D721Med (cell line): ENCODE data around the gene UBR1.

Source experiments
- DNase-seq: peaks from one replicate; pipeline ENCODE4 v3.0.0; 2011; ENCODE audit warnings: low spot score; ENCODE audit not compliant: insufficient read length
- FAIRE-seq: peaks from 2 replicates; lab custom pipeline; 2011; peaks lifted over from hg19 to GRCh38; lab: Jason Lieb, UNC
- CTCF ChIP-seq: IDR thresholded peaks from 2 replicates; pipeline ENCODE4 v1.5.1; 2012; ENCODE audit warnings: mild to moderate bottlenecking, control low read depth; ENCODE audit not compliant: insufficient read depth; ENCODE audit errors: missing control alignments

Gene UBR1

GRCh38 chr15:42929306-42929848 lies 176.5 kb downstream of the UBR1 start:
- TF ChIP-seq CTCF = no peak
- FAIRE-seq (no peak), DNase-seq (no peak)

- FAIRE-seq (no peak), DNase-seq (no peak)
- no peak for TF ChIP-seq CTCF
Observed at GRCh38 chr15:42921342-42921731, 184.5 kb downstream of the UBR1 start.

DNA sequence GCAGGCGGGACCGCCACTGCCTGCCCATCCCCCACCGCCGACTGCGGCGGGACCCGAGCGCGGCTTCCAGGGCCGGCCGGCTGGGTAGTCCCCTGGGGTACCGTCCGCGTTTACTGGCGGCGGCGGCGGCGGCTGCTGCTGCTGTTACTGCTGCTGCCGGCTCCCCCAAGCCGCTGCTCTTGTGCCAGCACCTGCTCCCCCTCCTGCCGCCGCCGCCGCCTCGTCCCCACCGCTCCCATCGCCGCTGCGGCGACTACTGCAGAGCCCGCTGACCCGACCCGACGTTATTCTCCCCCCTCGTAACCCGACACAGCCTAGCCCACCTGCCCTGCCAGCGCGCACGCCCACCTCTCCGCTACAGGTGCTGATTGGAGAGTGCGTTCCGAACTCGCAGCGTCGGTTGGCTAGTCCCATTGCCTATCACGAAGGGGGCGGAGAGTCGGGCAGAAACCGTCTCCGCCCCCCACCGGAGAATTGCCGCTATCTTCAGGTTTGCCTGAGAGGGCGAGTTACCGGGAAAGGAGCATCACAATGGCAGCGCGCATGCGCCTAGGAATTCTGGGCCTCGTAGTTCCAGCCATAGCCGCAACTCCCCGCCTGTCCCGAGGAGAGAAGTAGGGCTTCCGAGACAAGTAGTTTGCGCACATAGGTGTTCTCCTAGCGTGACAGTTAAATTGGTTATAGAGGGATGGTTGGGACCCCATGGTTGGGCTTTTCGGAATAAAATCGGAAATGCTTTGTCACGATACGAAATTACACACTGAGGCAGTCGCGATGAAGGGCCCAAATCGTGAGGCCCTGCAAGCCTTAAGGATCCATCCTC lies 185.1 kb downstream of the UBR1 start, which contains the start of gene TTBK2:
TSS of gene TTBK2 (minus strand) at position 260 of the 823 bp plus-strand sequence. CDS start 42,161 bp downstream, outside the sequence.
- DNase-seq = peak; percentile 58
- TF ChIP-seq CTCF = no peak
- FAIRE-seq = no peak

- FAIRE-seq = no peak
- TF ChIP-seq CTCF = no peak
- no peak for DNase-seq
Observed at GRCh38 chr15:42919799-42920518, 185.9 kb downstream of the UBR1 start.

GRCh38 chr15:42919308-42919707 lies 186.5 kb downstream of the UBR1 start:
- DNase-seq = no peak
- FAIRE-seq = no peak
- no peak for TF ChIP-seq CTCF

- no peak for TF ChIP-seq CTCF
- FAIRE-seq = no peak
- DNase-seq = no peak
Observed at GRCh38 chr15:42918047-42918446, 187.8 kb downstream of the UBR1 start.
